Smooth muscle cell (in vitro differentiated cells): ENCODE results near the gene UPK1A. TPM values are rescaled to one million over a fixed set of nuclear protein-coding genes. Genes with fewer than 3 reads are reported as not detected.
A peak's percentile ranks its signal among the peaks of the same experiment; 100 is the strongest.
"Not testable (repeated sequence)": the region's sequence is repeated elsewhere in the genome, so short reads cannot be mapped to it uniquely, and the experiment has no call there.

ENCODE experiments used
- DNase-seq: peaks from one replicate; lab custom pipeline; 2025; ENCODE audit not compliant: unreplicated experiment; lab: John Stamatoyannopoulos, UW
- H2AFZ ChIP-seq: fragments of 200-600 bp; sonication (generic); 2 replicates; pipeline ENCODE4 v1.6.0; 2016; ENCODE audit warnings: antibody characterized with exemption, low read depth, mild to moderate bottlenecking
- H3F3A ChIP-seq: fragments of 200-600 bp; sonication (generic); 2 replicates; pipeline ENCODE4 v1.6.0; 2017; ENCODE audit warnings: antibody characterized with exemption, low read depth
- H3K27ac ChIP-seq: fragments of 200-600 bp; sonication (generic); 2 replicates; pipeline ENCODE4 v1.5.1; 2016; ENCODE audit warnings: low read depth, mild to moderate bottlenecking
- H3K27me3 ChIP-seq: fragments of 200-600 bp; sonication (generic); 2 replicates; pipeline ENCODE4 v1.6.1; 2016; ENCODE audit warnings: low read depth, mild to moderate bottlenecking
- H3K36me3 ChIP-seq: fragments of 200-600 bp; sonication (generic); 2 replicates; pipeline ENCODE4 v1.5.1; 2016; ENCODE audit warnings: low read depth
- H3K4me1 ChIP-seq: fragments of 200-600 bp; sonication (generic); 2 replicates; pipeline ENCODE4 v1.5.1; 2016; ENCODE audit warnings: low read depth
- H3K4me2 ChIP-seq: fragments of 200-600 bp; sonication (generic); 2 replicates; pipeline ENCODE4 v1.6.0; 2016; ENCODE audit warnings: mild to moderate bottlenecking
- H3K4me3 ChIP-seq: fragments of 200-600 bp; sonication (generic); 2 replicates; pipeline ENCODE4 v1.5.1; 2016; ENCODE audit warnings: mild to moderate bottlenecking
- H3K79me2 ChIP-seq: fragments of 200-600 bp; sonication (generic); 2 replicates; pipeline ENCODE4 v1.6.0; 2016; ENCODE audit warnings: low read depth, mild to moderate bottlenecking
- H3K9ac ChIP-seq: fragments of 200-600 bp; sonication (generic); 2 replicates; pipeline ENCODE4 v1.6.0; 2016; ENCODE audit warnings: low read depth
- H3K9me3 ChIP-seq: fragments of 200-600 bp; sonication (generic); replicated peaks from 2 replicates; pipeline ENCODE4 v1.5.1; 2016; ENCODE audit warnings: low read depth
- H4K20me1 ChIP-seq: fragments of 200-600 bp; sonication (generic); 2 replicates; pipeline ENCODE4 v1.6.0; 2016; ENCODE audit warnings: low read depth
- CTCF ChIP-seq: fragments of 200-600 bp; sonication (generic); IDR thresholded peaks from 2 replicates; pipeline ENCODE4 v1.5.1; 2017; ENCODE audit warnings: borderline replicate concordance, mild to moderate bottlenecking, antibody characterized with exemption; ENCODE audit not compliant: insufficient read depth, poor library complexity, severe bottlenecking
- WGBS: methylation state at CpG from one replicate; pipeline ENCODE4 v1.1.7; 2016; ENCODE audit warnings: low lambda C conversion rate; 5-methylcytosine and 5-hydroxymethylcytosine counted together
- polyA plus RNA-seq: library from polyadenylated mRNA; unstranded; fragments of >200 nt; fragmentation: Nextera tagmentation; extraction: Ambion mirVana; gene quantifications from 2 replicates; pipeline ENCODE4 v1.2.1, GENCODE V29; 2016
- total RNA-seq: library from RNA; depleted of rRNA; stranded (reverse); fragments of >200 nt; gene quantifications from 2 replicates; pipeline ENCODE4 v1.2.3, GENCODE V29; 2014

Gene UPK1A
- total and polyA plus RNA-seq, 2 experiments from 2014 or later, result 1.0 to 4.2 TPM

- peak overlapping the region; percentile 15 for H3K4me2 ChIP-seq
- H3K9ac ChIP-seq, result no peak overlapping the region
- TF ChIP-seq CTCF, result no peak
- DNase-seq, result no peak
- H3K9me3 ChIP-seq, result no peaks in the 10 kb centered on the region
- H3K36me3 ChIP-seq, result no peaks in the 10 kb centered on the region
- peaks cover 18% of the 10 kb centered on the region for H3K4me1 ChIP-seq
- 83% methylated on average over 7 of the region's 7 CpGs for WGBS
- no peak overlapping the region for H2AFZ ChIP-seq
- no peaks in the 10 kb centered on the region for H3K27me3 ChIP-seq
- H4K20me1 ChIP-seq, result peaks cover 14% of the 10 kb centered on the region
- peaks cover 27% of the 10 kb centered on the region for H3K79me2 ChIP-seq
- H3K4me3 ChIP-seq, result no peak overlapping the region
- no peak overlapping the region for H3K27ac ChIP-seq
- H3F3A ChIP-seq, result peaks cover 12% of the 10 kb centered on the region
These were observed 20.4 kb upstream of the UPK1A start for GRCh38 chr19:35645680-35646511.

DNA sequence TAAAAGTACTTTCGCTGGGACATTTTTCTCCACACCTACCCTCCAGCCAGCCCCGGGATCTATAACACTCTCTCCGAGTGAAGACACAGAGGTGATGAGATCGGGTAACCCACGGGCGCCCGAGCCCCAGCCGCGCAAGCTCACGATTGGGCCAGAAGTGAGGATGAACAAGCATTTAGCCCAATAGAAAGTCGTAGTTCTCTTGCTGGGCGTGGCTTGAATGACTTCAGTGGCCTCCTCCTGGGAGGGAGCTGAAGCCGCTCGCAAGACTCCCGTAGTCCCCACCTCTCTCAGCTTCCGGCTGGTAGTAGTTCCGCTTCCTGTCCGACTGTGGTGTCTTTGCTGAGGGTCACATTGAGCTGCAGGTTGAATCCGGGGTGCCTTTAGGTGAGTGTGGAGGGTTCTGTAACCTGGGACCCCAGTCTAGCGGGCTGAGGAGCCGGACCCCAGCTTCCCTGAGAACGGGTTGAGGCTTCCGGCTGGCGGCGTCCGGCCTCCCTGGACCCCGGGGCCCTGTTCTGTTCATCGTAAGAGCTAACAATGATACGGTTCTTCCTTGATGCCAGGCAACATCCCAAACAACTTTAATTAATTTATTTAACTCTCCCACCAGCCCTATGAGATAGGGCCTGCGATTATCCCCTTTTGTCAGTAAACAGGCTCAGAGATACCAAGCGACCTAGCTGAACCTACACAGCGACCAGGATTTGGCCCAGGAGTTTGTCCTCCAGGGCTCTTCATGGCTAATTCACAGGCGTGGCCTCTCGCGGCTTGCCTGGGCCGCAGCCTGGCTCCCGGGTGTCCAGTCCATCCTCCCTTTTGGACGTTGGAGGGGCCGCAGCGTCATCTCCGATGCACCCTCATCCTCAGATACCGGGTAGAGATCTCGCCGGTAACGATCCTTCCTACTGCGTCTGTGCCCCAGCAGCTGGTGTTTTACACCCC is 18.0 kb upstream of the UPK1A start, which contains the start of gene COX6B1:
Gene COX6B1, plus strand, starts transcription at position 307 of the 945 bp plus-strand sequence. CDS start 2,921 bp downstream, outside the sequence.
- no peaks in the 10 kb centered on the region for H3K36me3 ChIP-seq
- peak within 1 kb of the TSS; percentile 65 for H3K27ac ChIP-seq
- no peaks in the 10 kb centered on the region for H3K9me3 ChIP-seq
- peaks cover 12% of the 10 kb centered on the region for H3F3A ChIP-seq
- peak; percentile 42 for DNase-seq
- no peak for TF ChIP-seq CTCF
- peak within 1 kb of the TSS; percentile 98 for H3K4me2 ChIP-seq
- H3K4me3 ChIP-seq, result peak within 1 kb of the TSS; percentile 91
- 1% methylated on average over 45 of the region's 46 CpGs for WGBS
- peaks cover 5% of the 10 kb centered on the region for H3K4me1 ChIP-seq
- H3K79me2 ChIP-seq, result peaks cover 35% of the 10 kb centered on the region
- H4K20me1 ChIP-seq, result peaks cover 14% of the 10 kb centered on the region
- peak within 1 kb of the TSS; percentile 86 for H3K9ac ChIP-seq
- no peaks in the 10 kb centered on the region for H3K27me3 ChIP-seq
- peak within 1 kb of the TSS; percentile 76 for H2AFZ ChIP-seq

DNA sequence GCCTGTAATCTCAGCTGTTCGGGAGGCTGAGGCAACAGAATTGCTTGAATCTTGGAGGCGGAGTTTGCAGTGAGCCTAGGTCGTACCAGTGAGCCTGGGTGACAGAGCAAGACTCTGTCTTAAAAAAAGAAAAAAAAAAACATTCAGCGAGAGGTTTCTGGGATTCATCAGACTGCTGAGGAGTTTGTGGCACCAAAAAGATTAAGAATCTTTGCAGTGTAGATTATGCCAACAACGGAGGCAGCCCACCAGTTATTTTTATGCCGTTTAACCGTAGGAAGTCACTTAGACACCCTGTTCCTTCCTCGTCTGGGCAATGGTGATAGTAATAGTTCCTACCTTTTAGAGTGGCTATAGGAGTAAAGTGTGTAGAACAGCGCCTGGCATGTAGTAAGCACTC is 15.7 kb upstream of the UPK1A start:
- peaks cover 23% of the 10 kb centered on the region for H4K20me1 ChIP-seq
- WGBS, result 90% methylated on average over 9 of the region's 9 CpGs
- DNase-seq, result no peak
- no peaks in the 10 kb centered on the region for H3K27me3 ChIP-seq
- H3K4me2 ChIP-seq, result no peak overlapping the region
- H3K79me2 ChIP-seq, result peaks cover 35% of the 10 kb centered on the region
- no peaks in the 10 kb centered on the region for H3K36me3 ChIP-seq
- no peak overlapping the region for H3K9ac ChIP-seq
- H3K27ac ChIP-seq, result no peak overlapping the region
- H3F3A ChIP-seq, result peaks cover 5% of the 10 kb centered on the region
- TF ChIP-seq CTCF, result no peak
- H2AFZ ChIP-seq, result no peak overlapping the region
- peaks cover 5% of the 10 kb centered on the region for H3K4me1 ChIP-seq
- no peaks in the 10 kb centered on the region for H3K9me3 ChIP-seq
- no peak overlapping the region for H3K4me3 ChIP-seq

DNA sequence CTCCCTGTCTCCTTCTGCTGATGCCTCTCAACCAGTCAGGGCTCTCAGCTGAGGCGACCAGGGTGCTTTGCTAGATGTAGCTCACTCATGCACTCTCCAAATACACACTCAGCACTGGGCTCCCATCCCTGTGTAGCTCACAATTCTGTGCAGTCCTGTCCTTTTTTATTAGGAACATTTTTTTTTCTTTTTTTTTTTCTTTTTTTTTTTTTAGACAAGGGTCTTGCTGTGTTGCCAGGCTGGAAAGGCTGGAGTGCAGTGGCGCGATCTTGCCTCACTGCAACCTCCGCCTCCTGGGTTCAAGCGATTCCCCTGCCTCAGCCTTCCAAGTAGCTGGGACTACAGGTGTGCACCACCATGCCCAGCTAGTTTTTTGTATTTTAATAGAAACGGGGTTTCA is 11.5 kb upstream of the UPK1A start:
- H3K4me1 ChIP-seq, H3K4me3 ChIP-seq, H3K27me3 ChIP-seq, H2AFZ ChIP-seq, H3K9me3 ChIP-seq, H3K27ac ChIP-seq, DNase-seq, H3K4me2 ChIP-seq, H3F3A ChIP-seq, H3K9ac ChIP-seq: not testable (repeated sequence)
- 93% methylated on average over 6 of the region's 6 CpGs for WGBS
- peaks cover 10% of the 10 kb centered on the region for H3K36me3 ChIP-seq
- H3K79me2 ChIP-seq, result peaks cover 19% of the 10 kb centered on the region
- H4K20me1 ChIP-seq, result peaks cover 34% of the 10 kb centered on the region
